ENCODE measurements around the gene NBEA.
"Not testable (repeated sequence)": the region's sequence is repeated elsewhere in the genome, so short reads cannot be mapped to it uniquely, and the experiment has no call there.

Gene NBEA

DNA sequence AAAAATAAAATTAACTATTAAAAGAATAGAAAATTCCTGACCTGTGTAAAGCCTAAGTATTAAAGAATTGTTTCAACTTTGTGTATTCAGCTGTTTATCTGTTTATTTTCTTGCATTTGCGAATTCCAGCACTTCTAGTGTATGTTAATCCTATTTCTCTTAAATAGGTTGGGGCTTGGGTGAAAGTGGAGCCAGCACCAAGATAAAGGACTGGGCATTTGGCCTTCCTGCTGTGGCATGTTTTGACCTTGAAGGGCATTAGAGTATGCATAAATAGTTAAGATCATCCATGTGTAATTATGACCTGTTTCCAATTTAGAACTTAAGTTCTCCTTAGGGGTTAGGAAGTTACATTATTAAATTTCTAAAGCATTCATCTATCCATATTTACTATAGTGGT, 151.3 kb downstream of the NBEA start:
- DNase-seq, result no peak

- DNase-seq, result not testable (repeated sequence)
These were observed 164.7 kb downstream of the NBEA start for GRCh38 chr13:35106771-35107170.

DNA sequence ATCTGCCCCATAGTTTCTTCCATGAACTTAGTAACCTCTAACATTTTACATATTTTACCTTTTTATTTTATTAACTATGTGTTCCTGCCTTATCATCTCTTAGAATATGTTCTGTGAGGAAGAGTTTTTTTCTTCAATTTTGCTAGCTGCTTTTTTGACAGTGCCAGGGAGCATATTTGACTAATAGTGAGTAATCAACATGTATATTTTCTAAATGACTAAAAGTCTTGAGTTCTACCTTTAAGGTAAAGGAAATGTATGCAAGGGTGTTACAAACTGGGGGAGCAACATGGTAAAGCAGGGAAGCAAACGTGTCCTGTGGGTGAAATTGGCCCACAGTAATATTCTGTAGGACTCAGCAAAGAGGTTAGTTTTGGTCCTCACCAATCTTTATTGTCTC, 165.5 kb downstream of the NBEA start:
- no peak for DNase-seq

DNA sequence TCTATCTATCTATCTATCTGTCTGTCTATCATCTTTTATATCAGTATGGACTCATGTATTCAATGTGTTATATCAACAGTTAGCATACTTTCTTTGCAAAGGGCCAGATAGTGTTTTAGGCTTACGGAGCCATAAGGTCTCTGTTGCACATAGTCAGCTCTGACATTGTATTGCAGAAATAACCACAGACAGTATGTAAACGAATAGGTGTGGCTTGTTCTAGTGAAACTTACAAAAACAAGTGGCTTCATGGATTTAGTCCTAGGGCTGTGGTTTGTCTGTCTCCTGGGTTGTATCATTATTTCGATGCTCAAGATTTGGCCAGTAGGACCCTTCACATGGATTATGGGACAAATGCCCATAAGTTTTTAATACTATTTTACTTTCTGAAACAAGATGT, 171.5 kb downstream of the NBEA start:
- DNase-seq, result not testable (repeated sequence)

DNA sequence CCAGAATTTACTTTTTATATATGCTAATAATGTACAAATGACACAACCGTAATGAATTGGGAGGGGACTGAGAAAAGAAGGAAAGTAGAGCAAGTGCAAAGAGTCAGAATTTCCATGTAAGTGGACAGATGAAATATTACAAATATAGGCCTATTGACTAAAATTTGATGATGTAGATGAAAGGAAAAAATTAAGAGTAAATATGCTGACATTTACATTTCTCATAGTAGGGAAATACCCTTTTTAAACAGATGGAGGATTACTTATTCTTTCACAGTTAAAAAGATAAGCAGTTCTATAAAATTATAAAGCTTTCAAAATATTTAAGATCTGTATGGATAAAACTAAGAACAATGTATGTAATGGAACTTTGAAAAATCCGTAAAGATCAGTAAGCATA, 185.4 kb downstream of the NBEA start:
- DNase-seq, result no peak

DNA sequence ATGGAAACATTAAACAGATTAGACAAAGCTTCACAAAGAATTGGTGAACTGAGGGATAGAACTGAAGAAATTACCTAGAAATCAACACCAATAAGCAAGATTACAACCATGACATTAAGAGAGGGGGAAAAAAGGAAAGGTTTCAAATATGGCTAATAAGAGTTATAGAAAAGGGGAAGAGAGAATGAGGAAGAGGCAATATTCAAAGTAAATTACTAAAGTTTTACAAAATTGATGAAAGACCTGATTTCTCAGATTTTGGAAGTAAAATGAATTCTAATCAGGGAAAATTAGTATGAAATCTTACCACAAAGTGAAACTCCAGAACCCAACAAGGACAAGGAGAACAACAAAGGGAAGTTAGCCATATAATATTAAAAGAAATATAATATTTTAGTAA, 187.4 kb downstream of the NBEA start:
- DNase-seq, result no peak

- DNase-seq, result no peak
These were observed 189.4 kb downstream of the NBEA start for GRCh38 chr13:35131471-35131870.

DNA sequence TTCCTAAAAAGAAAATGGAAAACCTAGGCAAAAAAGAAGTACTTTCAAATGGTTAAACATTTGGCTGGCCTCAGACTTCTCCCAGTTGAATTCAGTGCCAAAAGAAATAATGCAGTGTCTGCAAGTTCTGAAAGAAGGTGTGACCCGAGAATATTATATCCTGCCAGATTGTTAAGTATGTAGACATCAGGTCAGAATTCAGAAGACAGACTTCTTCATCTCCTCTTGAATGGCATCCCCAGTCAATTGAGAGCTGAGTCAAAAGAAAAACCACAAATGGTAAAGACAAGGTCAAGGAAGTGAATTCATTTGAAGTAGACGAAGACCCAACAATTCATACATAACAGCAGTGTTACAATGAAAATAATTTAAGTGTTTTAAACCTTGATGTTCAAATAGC, 194.5 kb downstream of the NBEA start:
- peak; percentile 36 for DNase-seq

DNA sequence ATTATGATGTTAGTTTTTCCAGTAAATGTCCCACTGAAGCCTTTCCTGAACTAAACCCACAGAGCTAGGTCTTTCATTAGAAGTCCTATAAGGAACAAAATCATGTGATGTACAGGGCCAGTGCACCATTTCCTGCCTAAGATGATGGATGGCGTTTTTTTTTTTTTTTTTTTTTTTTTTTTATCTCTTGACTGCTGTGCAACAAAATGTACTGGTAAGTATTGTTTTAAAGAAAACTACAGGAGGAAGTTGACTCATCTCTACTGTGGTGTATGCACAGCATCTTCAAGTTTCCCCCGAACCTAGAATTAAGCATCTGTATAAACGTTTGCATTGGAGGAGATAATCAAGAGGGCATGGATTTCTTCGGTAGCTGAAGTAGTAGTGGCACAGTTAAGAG, 197.5 kb downstream of the NBEA start:
- peak; percentile 33 for DNase-seq

- no peak for DNase-seq
These were observed 198.3 kb downstream of the NBEA start for GRCh38 chr13:35140321-35140720.

DNA sequence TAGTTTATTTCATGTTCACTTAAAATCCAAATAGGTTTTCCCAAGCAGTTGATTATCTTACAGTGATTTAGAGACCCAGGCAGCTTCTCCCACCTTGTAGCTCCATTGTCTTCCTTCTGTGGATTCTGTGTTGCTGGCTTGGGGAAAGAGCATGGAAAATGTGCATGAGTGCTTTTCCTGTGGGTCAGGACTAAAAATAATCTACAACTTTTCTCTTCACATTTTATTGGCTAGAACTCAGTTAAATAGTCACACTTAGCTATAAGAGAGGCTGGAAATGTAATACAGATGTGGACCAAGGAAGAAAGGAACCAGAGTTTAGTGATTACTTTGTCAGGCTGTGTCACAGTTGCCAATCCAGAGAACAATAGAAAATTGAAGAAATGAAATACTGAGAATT, 198.8 kb downstream of the NBEA start:
- DNase-seq, result no peak

DNA sequence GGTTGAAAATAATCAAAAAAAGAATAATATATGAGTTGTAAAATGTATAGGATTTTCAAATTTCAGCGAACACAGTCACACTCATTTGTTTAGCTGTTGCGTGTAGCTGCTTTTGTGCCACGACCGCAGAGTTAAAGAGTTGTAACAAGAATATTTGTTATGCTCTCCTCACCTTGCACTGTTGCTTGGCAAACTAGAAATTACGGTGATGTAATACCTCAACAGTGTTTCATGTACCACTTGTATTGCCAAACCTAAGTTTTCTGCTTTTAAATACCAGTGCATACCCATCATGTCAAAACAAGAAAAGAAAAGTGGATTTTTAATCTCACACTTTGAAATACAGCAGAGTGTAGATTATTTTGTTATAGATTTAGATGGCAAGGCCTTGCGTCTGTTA, 201.1 kb downstream of the NBEA start:
- no peak for DNase-seq

GRCh38 chr13:35144166-35144890, 202.3 kb downstream of the NBEA start:
- no peak for DNase-seq

DNA sequence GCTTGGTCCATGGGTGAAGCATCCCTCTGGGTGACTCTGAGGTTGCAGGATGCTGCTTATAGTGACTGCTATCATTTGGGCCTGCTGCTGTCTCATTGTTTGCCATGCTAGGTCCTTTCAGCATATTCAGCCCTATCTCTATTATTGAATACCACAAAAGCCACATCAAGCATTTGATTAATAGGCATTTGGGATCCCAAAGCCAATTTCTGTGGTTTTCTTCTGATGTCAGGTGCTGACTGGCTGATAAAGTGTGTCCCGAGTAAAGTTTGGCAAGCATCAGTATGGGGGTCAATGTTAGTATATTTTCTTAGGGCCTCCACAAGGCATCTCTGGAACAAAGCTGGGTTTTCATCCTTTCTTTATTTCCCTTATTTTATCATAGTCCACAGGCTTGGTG, 204.6 kb downstream of the NBEA start:
- no peak for DNase-seq

DNA sequence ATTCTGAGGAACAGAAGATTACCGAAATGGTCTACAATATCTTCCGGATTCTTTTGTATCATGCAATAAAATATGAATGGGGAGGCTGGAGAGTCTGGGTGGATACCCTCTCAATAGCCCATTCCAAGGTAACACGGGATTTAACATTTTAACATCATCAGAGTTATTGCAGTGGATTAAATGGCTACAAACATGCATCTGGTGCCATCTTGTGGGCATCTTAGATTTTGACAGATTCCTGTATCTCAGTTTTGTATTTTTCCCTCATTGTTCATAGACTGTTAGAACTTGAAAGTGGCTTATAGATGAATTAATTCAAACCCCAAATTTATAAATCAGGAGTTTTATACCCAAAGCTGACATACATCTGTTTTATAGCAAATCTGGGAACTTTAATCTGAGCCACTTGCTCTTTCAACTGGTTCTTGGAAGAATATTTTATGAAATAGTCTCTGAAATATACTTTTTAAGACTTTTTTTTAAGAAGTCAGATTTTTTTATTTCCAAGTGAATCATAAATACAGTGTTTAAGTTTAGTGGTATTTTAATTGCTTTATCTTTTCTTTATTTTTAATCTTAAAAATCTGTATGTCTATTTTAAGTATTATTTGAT, 215.2 kb downstream of the NBEA start:
- DNase-seq, result peak; percentile 48

DNA sequence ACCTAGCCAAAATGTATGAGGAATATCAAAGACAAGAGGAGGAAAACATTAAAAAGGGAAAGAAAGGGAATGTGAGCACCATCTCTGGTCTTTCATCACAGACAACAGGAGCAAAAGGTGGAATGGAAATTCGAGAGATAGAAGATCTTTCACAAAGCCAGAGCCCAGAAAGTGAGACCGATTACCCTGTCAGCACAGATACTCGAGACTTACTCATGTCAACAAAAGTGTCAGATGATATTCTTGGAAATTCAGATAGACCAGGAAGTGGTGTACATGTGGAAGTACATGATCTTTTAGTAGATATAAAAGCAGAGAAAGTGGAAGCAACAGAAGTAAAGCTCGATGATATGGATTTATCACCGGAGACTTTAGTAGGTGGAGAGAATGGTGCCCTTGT, 217.0 kb downstream of the NBEA start:
- no peak for DNase-seq

- DNase-seq, result no peak
These were observed 218.8 kb downstream of the NBEA start for GRCh38 chr13:35160896-35161295.

- no peak for DNase-seq
These were observed 220.3 kb downstream of the NBEA start for GRCh38 chr13:35162420-35162819.

- DNase-seq, result no peak
These were observed 221.6 kb downstream of the NBEA start for GRCh38 chr13:35163674-35164073.

DNA sequence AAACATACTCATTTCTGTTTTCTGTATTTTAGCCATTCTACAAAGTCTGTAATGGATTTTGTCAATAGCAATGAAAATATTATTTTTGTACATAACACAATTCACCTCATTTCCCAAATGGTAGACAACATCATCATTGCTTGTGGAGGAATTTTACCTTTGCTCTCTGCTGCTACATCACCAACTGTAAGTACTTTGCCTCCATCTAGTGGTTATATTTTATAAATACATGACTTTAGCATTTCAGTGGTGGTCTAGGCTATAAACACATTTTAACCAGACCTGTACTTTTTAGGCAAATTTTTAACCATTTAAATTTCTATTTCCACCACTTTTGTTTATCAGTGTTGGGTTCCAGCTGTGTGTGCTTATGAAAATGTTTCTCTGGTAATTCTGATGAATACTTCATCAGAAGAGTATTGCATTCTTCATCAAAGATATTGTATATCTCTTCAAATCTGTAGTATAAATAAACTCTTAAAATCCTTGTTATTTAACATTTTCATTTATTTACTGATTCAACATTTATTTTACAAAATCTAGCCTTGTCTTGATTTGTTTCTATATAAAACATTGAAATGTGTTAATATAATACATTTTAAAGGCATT, 222.4 kb downstream of the NBEA start:
- DNase-seq, result peak; percentile 39

DNA sequence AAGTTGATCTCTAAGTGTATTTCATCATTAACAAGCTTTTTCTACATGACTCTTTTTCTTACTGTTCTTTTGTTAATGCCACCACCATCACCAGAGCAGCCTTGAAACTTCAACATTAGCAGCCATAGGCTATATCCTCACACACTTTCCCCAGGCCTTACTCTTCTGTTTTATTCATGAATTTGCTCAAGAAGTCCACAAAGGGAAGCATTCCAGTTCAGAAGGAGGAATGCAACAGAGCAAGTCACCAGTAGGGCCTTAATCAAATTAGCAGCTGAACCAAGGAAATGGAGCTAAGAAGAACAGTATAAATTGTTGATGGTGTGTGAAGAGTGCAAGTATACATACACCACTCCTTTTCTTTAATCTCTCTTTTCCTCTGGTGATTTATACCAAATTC, 223.1 kb downstream of the NBEA start:
- no peak for DNase-seq

GRCh38 chr13:35179494-35179893, 237.4 kb downstream of the NBEA start:
- DNase-seq, result no peak

DNA sequence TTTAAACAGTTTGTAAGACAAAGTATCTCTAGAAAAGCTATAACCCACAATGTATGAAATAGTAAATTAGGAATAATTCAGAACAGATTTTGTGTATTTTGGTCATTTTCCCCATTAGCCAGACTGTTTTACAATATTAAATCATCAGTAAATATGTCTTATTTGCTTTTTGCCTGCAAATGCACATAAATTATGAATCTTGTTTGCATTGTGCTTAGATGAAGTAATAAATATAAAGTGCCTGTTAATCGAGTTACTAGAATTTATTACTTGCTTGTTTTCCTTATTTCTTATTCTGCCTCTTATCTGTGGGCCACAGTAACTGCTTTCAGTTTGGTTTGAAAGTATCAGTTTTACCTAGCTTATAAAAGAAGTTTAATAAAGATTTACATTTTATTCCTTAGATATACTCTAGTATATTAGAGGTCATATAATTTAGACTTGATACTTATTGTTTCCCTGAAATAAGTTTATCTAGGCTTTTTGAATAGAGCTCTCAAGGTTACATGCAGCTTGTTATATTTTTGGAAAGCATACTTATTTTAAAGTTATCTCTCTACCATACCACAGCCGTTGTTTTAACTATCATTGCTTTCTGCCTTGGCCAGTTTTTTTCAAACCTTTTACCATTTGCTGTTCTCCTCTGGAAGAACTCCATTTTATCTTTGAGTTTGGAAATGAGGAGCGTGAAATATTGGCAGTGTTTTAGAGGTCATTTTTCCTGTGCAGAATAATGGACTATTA, 238.0 kb downstream of the NBEA start:
- no peak for DNase-seq

DNA sequence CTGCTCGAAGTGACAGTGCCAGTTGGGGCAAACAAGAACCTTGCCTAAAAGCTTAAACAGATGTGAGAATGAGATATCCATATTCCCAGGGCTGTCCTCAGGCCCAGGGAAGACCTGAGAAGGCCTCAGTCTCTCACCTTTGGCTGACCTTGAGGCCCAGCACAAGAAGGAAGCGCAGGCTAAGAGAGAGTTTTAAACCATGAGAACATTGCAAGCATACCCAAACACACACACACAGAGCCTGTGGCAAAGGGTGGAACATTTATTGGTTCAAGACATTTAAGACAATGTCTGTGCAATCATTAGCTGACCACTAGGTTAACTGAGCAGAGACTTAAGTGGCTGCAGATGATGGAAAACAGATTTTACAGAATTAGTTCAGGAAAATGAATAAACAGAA, 248.2 kb downstream of the NBEA start:
- DNase-seq, result no peak

Data from activated CD4-positive, alpha-beta T cell treated with anti-CD3 and anti-CD28 coated beads, Interleukin-10, Interleukin-2, amounts not matched to agents 100 ng/mL and 50 ng/mL, durations not matched to agents 16 hours and 8 hours (primary cell).